Measurements from ENCODE around the gene ENDOD1.

ENDOD1 gene

GRCh38 chr11:95076981-95077380 lies 12.7 kb upstream of the ENDOD1 start:
- no peak for DNase-seq

GRCh38 chr11:95078526-95078925 lies 11.1 kb upstream of the ENDOD1 start:
- DNase-seq: no peak

GRCh38 chr11:95081010-95081409 lies 8.6 kb upstream of the ENDOD1 start:
- no peak for DNase-seq

DNA sequence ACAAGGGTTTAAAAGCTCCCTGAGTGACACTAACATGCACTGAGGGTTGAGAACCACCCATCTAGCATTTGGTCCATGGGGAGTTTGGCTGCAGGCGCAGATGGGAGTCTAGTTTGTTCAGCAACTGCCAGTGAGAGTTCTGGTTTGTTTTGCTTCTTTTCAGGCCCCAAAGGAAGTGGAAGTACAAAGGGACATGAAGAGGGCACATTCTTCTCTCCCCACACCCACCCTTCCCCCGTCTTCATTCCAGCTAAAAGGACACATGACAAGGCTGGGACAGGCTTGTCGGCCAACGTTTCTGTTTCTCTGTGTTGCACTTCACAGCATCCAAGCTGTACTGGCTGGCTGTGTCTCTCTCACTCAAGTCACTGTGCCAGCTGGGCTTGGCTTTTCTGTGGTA lies 8.2 kb upstream of the ENDOD1 start:
- no peak for DNase-seq

- DNase-seq: no peak
These were observed 7.1 kb upstream of the ENDOD1 start for GRCh38 chr11:95082576-95083001.

DNA sequence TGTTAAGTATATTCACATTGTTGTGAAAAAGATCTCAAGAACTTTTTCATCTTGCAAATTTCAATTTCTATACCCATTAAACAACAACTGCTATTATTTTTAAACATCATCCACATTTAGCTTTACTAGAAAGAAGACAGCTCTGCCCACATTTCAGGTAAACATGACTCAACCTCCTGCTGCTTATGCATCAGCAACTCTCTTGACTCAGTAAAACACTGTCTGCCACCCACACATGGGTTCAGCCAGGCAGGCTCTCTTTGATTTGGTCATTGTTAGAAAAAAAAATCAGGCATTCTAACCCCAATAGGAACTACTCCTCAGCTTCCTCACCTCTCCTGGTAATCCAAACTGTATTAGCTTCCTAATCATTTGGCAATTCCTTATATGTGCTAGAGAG lies 5.1 kb upstream of the ENDOD1 start:
- peak; percentile 76 for DNase-seq

GRCh38 chr11:95085117-95085816 lies 4.4 kb upstream of the ENDOD1 start:
- DNase-seq: no peak

GRCh38 chr11:95086151-95086550 lies 3.5 kb upstream of the ENDOD1 start:
- no peak for DNase-seq

DNA sequence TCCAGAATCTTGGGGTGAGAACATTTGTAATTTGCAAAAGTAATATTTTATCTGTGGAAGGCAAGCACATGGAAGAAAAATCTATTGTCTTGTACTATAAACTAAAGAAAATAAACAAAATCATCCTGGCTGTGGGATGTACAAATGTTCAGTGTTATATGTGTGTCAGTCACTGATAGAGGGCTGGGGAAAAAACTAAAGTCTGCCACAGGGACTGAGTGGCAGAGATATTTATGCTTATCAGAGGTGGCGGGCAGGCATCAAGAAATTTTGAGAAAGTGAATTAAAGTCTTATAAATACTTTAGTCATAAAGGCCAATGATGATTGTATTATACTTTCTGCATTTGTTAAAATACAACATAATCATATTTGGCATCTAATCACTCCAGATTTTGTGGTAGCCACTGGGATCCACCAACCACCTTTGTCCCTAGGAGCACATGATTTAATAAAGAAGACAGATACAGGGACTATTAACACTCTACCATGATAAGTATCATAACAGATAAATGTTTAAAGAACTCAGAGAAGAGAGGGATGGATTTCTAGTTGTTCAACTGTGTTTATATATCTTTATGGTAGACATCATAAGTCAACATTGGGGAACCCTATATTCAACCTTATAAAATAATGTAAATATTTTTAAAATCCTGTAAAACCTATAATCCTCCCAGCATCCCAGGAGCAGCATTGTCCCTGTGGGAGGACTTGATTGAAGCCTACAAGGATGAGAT lies 2.6 kb upstream of the ENDOD1 start:
- no peak for DNase-seq

- peak; percentile 58 for DNase-seq
These were observed 563 bp upstream of the ENDOD1 start for GRCh38 chr11:95088946-95089619.

GRCh38 chr11:95091663-95092180 lies 2.1 kb downstream of the ENDOD1 start:
- no peak for DNase-seq

DNA sequence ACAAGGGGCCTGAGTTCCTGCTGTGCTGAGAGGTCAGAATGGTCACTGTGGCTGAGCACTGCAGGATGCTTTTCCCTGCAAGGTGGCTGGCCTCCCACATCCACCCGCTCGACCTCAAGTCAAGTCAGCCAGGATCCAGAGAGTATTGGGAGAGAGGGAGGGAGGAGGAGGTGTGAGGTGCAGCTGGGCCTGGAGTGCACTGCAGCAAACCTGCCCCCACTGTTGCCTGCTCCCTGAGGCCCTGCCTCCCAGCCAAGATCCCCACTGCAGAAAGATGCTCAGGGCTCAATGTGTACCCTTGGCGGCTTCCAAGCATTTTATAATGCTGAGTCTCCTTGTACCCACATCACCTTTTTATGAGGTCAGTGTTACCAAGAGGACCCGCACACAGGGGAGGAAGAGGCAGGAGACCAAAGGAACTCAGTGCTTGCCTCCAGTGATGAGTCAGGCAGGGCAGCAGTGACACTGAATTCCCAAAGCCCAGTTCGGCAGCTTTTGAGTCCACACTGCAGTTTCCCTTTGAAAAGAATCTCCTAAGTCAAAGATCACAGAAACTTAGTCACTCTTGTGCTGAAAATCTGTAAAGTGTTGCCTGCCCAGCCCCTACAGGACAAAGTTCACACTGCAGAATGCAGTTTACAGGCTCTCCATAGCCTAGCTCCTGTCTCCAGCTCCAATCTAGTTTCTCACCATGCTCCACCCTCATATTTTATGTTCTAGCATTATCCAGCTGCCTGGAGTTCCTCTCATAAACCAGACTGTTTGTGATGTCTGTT lies 3.1 kb downstream of the ENDOD1 start:
- peak; percentile 45 for DNase-seq

DNA sequence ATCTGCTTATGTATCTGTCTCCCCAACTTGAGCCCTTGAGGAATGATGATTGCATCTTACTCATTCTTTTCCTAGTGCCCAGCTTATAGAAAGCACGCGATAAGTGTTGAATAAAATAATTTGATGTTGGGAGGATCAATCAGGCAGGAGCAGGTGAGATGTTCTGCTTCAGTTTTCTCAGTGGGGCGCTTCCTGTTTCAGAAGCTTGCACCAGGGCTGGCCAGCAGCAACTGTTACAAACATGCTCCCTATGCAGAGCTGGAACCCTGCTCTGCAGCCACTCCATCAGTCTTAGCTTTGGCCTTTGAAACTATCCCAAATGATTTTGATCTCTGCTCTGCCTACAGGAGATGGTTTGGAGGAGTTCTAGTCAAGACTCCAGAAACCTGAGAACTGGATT lies 3.9 kb downstream of the ENDOD1 start:
- DNase-seq: no peak

- DNase-seq: peak; percentile 59
These were observed 6.4 kb downstream of the ENDOD1 start for GRCh38 chr11:95095858-95096587.

- DNase-seq: no peak
These were observed 7.6 kb downstream of the ENDOD1 start for GRCh38 chr11:95097209-95097608.

DNA sequence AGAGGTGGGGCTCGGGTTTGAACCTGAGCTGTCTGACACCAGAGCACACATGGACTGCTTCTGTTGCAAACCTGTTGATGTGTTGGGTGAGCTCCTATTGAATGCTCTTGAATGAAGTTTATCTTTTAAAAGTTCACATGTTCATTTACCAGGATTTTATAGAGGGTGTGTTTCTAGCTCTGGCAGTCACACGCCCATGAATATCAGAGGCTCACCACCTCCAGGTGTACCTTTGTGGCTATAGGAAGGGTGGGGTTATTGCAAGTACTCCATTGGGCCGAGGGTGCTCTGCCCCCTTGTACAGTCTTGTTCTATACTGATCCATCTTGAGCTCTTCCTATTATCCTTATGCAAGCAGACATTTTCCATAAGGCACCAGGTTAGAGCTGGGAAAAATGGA lies 9.2 kb downstream of the ENDOD1 start:
- DNase-seq: no peak

DNA sequence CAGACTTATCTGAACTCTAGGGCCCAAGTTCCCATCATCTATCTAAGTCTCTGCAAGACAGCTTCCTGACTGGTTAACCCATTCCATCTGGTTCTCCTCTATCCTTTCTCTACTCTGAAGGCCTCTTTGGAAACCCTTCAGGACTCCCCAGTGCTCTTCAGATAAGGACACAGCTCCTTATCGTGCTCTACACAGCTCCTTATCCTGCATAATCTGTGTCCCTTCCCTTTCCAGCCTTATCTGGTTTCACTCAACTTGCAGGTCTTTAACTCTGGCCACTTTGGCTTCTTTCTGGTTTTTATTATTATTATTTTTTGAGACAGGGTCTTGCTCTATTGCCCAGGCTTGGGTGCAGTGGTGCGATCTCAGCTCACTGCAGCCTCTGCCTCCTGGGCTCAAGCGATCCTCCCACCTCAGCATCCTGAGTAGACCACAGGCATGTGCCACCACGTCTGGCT lies 10.6 kb downstream of the ENDOD1 start:
- no peak for DNase-seq

DNA sequence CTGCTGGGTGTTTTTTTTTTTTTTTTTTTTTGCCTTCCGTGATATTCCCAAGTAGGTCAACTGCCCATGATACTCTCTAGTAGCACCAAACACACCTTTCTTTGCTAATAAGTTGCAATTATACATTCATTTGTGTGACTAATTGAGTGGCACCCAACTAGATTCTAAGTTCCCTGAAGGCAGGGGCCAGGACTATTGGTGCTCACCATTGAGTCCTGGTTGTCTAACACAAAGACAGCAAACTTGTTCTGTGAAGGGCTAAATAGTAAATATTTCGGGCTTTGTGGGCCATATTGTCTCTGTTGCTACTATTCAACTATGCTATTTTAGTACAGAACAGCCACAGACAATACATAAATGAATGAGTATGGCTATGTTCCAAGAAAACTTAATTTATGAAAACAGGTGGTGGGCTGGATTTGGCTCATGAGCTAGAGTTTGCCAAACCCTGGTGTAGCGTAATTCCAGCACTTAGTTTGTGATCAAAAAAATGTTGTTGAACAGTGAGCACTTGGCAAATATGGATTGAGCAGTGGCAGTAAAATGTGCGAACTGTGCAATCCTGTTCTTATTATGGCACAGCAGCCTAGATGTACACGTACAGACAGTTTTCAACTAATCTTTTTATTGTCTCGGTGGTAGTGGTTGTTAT lies 11.3 kb downstream of the ENDOD1 start:
- no peak for DNase-seq

DNA sequence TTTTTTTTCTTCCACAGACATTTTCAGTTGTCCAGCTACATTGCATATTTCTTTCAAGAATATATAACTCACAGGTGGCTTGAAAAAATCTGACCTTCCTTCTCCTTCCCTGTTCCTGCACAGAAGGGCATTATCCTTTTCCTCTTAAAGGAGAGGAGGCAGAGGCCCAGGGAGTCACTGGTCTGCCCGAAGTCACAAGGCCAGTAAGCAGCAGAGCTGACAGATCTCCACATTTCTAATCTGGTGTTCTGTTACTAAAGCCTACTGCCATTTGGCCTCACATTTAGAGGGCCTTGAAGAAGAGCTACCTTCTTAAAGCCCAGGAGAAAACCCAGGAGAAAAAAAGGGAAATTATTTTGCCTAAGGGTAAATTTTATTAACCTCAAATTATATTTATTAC lies 12.3 kb downstream of the ENDOD1 start:
- no peak for DNase-seq

DNA sequence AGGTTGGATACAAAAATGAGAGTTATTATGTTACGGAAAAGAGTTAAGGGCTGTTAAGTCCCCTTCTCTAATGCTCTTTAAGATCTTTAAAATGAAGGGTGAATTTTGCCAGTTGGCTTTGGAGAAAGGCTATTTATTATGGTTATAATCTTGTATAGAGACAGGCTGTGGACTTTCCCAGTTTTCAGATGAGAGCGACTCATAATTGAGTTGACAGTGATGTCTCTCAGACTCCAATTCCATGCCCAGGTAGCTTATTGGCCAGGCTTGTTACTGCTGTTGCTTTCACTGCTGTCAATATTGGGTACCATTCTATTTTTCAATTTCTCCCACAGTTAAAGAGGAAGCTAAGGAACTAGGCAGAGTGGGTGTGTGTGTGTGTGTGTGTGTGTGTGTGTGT lies 13.1 kb downstream of the ENDOD1 start:
- no peak for DNase-seq

- no peak for DNase-seq
These were observed 14.1 kb downstream of the ENDOD1 start for GRCh38 chr11:95103701-95104100.
